NT2/D1 (cell line): Measurements from ENCODE around the gene AGAP2.
A peak's percentile ranks its signal among the peaks of the same experiment; 100 is the strongest.

Experiments used
- DNase-seq: peaks from one replicate; pipeline ENCODE4 v3.0.0-alpha.2; 2011; ENCODE audit warnings: low read depth, low spot score
- H3K27me3 ChIP-seq: 2 replicates; pipeline ENCODE4 v1.6.0; 2011; ENCODE audit warnings: mild to moderate bottlenecking; ENCODE audit not compliant: insufficient read length, insufficient read depth
- H3K36me3 ChIP-seq: 2 replicates; pipeline ENCODE4 v1.6.1; 2011; ENCODE audit warnings: mild to moderate bottlenecking, low read length, mixed read lengths; ENCODE audit not compliant: insufficient read depth, insufficient read length
- H3K4me1 ChIP-seq: 2 replicates; pipeline ENCODE4 v1.5.1; 2011; ENCODE audit not compliant: insufficient read depth, insufficient read length
- H3K4me3 ChIP-seq: 2 replicates; pipeline ENCODE4 v1.5.1; 2011; ENCODE audit warnings: low read depth; ENCODE audit not compliant: insufficient read length
- H3K9ac ChIP-seq: 2 replicates; pipeline ENCODE4 v1.6.0; 2011; ENCODE audit warnings: low read depth; ENCODE audit not compliant: insufficient read length
- H3K9me3 ChIP-seq: 2 replicates; pipeline ENCODE4 v1.5.1; 2011; ENCODE audit warnings: mild to moderate bottlenecking, low read length; ENCODE audit not compliant: insufficient read depth
- SUZ12 ChIP-seq: IDR thresholded peaks from 2 replicates; pipeline ENCODE4 v1.6.1; 2011; ENCODE audit not compliant: insufficient read length, insufficient read depth; ENCODE audit errors: extremely low read depth
- YY1 ChIP-seq: IDR thresholded peaks from 2 replicates; pipeline ENCODE4 v1.6.1; 2011; ENCODE audit not compliant: insufficient read length, insufficient read depth
- ZNF274 ChIP-seq: IDR thresholded peaks from 2 replicates; pipeline ENCODE4 v1.6.1; 2011; ENCODE audit warnings: mild to moderate bottlenecking, low read depth, low read length

Gene AGAP2

DNA sequence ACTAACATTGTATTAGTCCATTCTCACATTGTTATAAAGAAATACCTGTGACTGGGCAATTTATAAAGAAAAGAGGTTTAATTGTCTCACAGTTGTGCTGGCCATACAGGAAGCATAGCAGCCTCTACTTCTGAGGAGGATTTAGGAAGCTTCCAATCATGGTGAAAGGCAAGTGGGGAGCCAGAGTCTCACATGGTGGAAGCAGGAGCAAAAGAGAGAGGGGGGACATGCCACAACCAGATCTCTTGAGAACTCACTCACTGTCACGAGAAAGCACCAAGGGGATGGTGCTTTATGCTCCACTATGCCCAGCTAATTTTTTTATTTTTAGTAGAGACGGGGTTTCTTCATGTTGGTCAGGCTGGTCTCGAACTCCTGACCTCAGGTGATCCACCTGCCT is 31.3 kb downstream of the AGAP2 start:
- H3K36me3 ChIP-seq = peaks cover 16% of the 10 kb centered on the region
- H3K27me3 ChIP-seq = no peaks in the 10 kb centered on the region
- H3K9me3 ChIP-seq = peaks cover 15% of the 10 kb centered on the region
- no peaks in the 10 kb centered on the region for H3K4me1 ChIP-seq
- no peak for DNase-seq
- no peak overlapping the region for H3K9ac ChIP-seq
- H3K4me3 ChIP-seq = no peak overlapping the region
- TF ChIP-seq ZNF274 (no peak), YY1 (no peak), SUZ12 (no peak)

DNA sequence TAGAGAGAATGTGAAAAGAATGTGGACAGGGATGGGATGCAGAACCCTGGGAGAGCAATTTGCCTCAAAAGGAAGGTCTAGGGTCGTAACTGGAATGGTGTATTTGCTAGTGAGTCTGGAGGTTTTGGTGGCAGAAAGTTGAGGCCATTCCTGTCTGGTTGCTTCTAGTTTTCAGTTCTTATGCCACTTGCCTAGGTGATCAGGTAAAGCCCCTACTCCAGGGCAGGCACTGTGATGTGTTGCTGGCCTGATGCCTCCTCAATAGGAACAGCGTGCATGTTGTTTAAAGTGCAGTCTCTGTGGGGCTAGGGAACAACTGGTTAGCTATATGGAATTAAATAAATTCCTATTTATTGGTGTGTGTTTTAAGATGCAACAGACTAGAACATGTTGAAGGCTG is 38.2 kb downstream of the AGAP2 start:
- H3K36me3 ChIP-seq = peaks cover 48% of the 10 kb centered on the region
- peaks cover 15% of the 10 kb centered on the region for H3K9me3 ChIP-seq
- no peak for DNase-seq
- TF ChIP-seq SUZ12 = no peak
- no peak for TF ChIP-seq YY1
- no peak for TF ChIP-seq ZNF274
- H3K4me3 ChIP-seq = no peak overlapping the region
- no peaks in the 10 kb centered on the region for H3K4me1 ChIP-seq
- H3K27me3 ChIP-seq = no peaks in the 10 kb centered on the region
- H3K9ac ChIP-seq = no peak overlapping the region

DNA sequence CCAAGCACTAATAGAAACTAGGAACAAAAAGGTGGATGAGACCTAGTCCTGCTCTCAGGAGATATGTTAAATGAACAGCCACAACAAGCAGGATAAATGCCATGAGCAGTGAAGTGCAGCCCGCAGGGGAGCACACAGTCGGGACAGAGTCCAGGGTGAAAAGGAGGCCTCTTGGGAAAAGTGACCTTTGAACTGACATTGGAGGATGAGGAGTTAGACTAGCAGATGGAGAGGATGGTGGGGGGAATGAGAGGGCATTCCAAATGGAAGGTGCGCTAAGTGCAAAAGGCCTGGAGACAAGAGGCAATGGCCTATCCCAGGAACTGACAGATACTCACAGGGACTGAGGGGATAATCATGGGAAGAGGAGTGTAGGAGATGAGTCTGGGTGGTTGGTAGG is 40.1 kb downstream of the AGAP2 start:
- H3K9ac ChIP-seq = no peak overlapping the region
- no peak for TF ChIP-seq ZNF274
- no peak for TF ChIP-seq YY1
- no peak for TF ChIP-seq SUZ12
- DNase-seq = no peak
- H3K4me3 ChIP-seq = no peak overlapping the region
- H3K9me3 ChIP-seq = peaks cover 5% of the 10 kb centered on the region
- no peaks in the 10 kb centered on the region for H3K27me3 ChIP-seq
- peaks cover 5% of the 10 kb centered on the region for H3K4me1 ChIP-seq
- H3K36me3 ChIP-seq = peaks cover 44% of the 10 kb centered on the region

DNA sequence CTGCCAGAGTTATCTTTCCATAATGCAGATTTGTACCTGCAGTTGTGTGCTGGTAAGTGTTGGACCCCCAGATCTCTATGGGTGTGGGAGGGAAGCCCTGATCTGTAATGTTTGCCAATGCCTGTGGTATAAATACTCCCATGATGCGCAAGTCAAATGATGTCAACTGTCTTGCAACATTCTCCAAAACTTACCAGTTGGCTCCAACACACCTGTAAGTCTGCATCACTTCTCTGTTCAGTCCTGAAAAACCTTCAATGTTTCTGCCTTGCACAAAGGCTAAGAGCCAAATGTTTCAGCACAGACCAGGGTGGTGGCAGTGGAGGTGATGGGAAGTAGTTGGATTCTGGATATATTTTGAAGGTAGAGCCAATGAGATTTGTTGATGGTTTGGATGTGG is 41.5 kb downstream of the AGAP2 start:
- H3K27me3 ChIP-seq = no peaks in the 10 kb centered on the region
- peaks cover 5% of the 10 kb centered on the region for H3K4me1 ChIP-seq
- DNase-seq = no peak
- H3K36me3 ChIP-seq = peaks cover 40% of the 10 kb centered on the region
- no peak overlapping the region for H3K4me3 ChIP-seq
- no peak overlapping the region for H3K9ac ChIP-seq
- TF ChIP-seq ZNF274 (no peak), SUZ12 (no peak), YY1 (no peak)
- no peaks in the 10 kb centered on the region for H3K9me3 ChIP-seq

DNA sequence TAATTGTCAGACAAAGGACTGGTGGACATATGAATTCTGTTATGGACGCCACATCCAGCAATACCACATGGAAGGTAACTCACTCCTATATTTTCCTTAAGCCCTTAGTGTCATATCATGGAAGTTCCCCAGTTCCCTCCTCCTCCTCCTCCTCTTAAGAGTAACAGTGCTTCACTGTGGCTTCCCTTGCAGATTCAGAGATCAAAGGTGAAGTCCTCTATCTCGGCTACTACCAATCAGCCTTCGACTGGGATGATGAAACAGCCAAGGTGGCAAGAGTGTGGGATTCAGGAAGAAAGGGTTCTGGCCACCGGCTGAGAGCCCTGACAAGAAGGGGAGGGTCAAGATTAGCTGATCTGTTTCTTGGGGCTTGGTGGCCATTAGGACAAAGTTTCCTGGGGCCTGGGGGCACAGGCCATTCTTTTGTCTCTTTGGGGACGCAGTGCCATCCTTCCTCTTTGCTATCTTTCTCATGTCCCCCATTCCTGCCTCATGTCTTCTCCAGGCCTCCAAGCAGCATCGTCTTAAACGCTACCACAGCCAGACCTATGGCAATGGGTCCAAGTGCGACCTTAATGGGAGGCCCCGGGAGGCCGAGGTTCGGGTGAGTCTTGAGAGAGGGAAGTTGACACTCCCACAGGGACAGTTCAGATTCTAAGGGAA is 42.6 kb downstream of the AGAP2 start:
- no peak for TF ChIP-seq ZNF274
- TF ChIP-seq YY1 = no peak
- TF ChIP-seq SUZ12 = no peak
- Histone ChIP-seq H3K9me3 (no peaks in the 10 kb centered on the region), H3K27me3 (no peaks in the 10 kb centered on the region), H3K9ac (no peak overlapping the region), H3K36me3 (peaks cover 40% of the 10 kb centered on the region), H3K4me1 (peaks cover 5% of the 10 kb centered on the region), H3K4me3 (no peak overlapping the region)
- DNase-seq = no peak

DNA sequence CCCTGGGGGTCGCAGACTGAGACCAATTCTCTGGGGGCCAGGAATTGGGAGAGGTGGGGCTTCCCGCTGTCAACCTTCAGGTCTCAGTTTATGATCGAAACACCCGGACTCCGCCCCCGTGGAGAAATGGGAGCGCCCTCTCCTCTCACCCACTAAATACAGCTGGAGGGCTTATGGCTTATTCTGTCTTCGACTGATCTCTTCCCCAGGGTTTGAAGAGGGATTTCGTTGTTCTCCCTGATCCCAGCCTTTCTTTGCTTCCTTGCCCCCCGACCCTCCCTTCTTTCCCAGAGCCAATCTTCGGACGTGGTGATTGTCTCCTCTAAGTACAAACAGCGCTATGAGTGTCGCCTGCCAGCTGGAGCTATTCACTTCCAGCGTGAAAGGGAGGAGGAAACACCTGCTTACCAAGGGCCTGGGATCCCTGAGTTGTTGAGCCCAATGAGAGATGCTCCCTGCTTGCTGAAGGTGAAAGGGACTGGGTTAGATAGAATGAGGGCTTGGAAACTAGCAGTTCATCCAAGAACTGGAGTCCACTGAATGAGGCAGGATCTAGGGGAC is 44.0 kb downstream of the AGAP2 start:
- TF ChIP-seq ZNF274 (no peak), SUZ12 (no peak), YY1 (no peak)
- Histone ChIP-seq H3K4me3 (peak overlapping the region; percentile 90), H3K9ac (peak overlapping the region; percentile 85), H3K9me3 (no peaks in the 10 kb centered on the region), H3K36me3 (peaks cover 40% of the 10 kb centered on the region), H3K27me3 (peaks cover 3% of the 10 kb centered on the region), H3K4me1 (peaks cover 5% of the 10 kb centered on the region)
- DNase-seq = no peak

DNA sequence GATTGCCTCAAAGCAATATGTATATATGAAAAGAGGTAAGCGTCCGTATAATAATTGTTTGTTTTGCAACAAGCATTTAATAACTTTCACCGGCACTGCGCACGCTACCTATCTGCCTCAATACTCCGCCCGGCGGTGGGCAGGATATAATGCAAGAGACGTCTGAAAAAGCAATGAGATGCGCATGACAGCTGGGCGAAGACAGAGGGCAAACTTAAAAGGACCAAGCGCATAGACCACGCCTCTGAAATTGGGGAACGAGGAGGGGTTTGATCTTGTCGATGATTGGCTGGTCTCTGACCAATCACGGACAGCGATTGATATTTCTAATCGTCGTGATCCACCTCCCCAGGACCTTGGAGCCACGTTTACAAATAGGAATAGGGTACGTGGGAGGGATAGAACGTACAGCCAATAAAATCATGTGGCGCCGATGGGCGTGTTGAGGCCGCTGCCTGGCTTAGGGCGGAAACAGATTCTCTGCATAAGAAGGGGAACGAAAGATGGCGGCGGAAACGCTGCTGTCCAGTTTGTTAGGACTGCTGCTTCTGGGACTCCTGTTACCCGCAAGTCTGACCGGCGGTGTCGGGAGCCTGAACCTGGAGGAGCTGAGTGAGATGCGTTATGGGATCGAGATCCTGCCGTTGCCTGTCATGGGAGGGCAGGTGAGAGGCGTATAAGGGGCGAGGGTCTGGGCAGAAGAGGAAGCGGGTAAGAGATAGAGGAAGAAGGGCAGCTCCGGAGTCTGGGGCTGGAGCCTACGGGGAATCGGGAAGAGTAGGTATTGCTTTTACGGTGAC is 44.7 kb downstream of the AGAP2 start, which contains the start of gene OS9:
Gene OS9, plus strand, starts transcription at position 474 of the 800 bp plus-strand sequence. Its CDS starts 30 bp downstream, at position 504.
- H3K4me3 ChIP-seq = peak within 1 kb of the TSS; percentile 90
- H3K36me3 ChIP-seq = peaks cover 34% of the 10 kb centered on the region

More for the DNA sequence above, 44.7 kb downstream of the AGAP2 start, which contains the start of gene OS9:
- Histone ChIP-seq H3K27me3 (peaks cover 3% of the 10 kb centered on the region), H3K4me1 (peaks cover 5% of the 10 kb centered on the region), H3K9ac (peak within 1 kb of the TSS; percentile 85), H3K9me3 (no peaks in the 10 kb centered on the region)
- TF ChIP-seq YY1 (peak; percentile 77), SUZ12 (no peak), ZNF274 (no peak)
- DNase-seq = peak; percentile 99
